Spleen (tissue), 7 donors: Measurements from ENCODE around the gene PACRG.

Source experiments
- POLR2A ChIP-seq, 3 donors: fragments of 450-650 bp; IDR thresholded peaks; one replicate each; pipeline ENCODE4 v1.5.1; 2017; ENCODE audit warnings: antibody characterized with exemption in 3 of 3, mild to moderate bottlenecking in 1 of 3
- POLR2AphosphoS5 ChIP-seq, 3 donors: sonication (generic); formaldehyde crosslinking; IDR thresholded peaks; one replicate each; pipeline ENCODE4 v1.5.1; 2017; ENCODE audit warnings: antibody characterized with exemption in 3 of 3
- TF ChIP-seq, protein P1 (sequence below), 11 experiments: fragments of 200-600 bp in 7 of 11; fragments of 450-650 bp in 4 of 11; sonication (generic) in 4 of 11; IDR thresholded peaks in 8 of 11; conservative IDR thresholded peaks in 3 of 11; 1 replicate in 7 of 11; 2 replicates in 4 of 11; pipeline versions ENCODE4 v1.4.0 to v1.8.0; 2016 to 2021; ENCODE audit warnings: antibody characterized with exemption in 11 of 11, inconsistent platforms in 4 of 11, mild to moderate bottlenecking in 1 of 11
- donor health status: DM: no; HTN: no; CAD: no; lungs with moderate emphysema.
- donor health status: DM: no; HTN: no; CAD: no.
- donor health status: DM: no; HTN: no; CAD: no.

DNA sequence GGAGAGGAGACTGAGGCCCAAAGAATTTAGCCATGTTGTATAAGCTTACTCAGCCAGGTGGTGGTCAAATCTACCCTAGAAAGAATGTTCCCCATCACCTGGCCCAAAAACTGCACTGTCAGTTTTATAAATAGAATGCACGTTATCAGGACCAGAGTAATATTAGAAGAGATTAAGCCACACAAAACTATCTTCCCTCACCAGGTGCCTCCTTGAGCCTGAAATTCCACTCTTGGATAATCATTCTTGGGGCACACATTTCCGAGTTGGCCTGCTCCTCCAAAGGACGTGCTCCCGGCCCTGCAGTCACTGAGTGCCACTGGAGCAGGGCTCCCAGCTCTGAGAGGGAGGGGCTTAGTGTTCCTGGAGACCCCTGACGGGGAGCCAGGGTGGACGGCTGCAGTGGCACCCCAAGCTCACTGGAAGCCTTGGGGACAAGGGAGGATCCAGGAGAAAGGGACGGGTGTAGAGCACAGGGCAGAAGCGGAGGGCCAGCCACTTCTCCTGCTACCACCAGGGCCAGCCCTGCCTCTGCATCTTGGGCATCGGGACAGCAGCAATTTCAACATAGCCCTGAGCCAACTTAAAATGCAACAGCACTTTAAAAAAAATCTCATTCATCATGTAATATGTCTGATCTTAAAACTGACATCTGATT lies 525.9 kb downstream of the PACRG start:
- TF ChIP-seq, protein P1, sequence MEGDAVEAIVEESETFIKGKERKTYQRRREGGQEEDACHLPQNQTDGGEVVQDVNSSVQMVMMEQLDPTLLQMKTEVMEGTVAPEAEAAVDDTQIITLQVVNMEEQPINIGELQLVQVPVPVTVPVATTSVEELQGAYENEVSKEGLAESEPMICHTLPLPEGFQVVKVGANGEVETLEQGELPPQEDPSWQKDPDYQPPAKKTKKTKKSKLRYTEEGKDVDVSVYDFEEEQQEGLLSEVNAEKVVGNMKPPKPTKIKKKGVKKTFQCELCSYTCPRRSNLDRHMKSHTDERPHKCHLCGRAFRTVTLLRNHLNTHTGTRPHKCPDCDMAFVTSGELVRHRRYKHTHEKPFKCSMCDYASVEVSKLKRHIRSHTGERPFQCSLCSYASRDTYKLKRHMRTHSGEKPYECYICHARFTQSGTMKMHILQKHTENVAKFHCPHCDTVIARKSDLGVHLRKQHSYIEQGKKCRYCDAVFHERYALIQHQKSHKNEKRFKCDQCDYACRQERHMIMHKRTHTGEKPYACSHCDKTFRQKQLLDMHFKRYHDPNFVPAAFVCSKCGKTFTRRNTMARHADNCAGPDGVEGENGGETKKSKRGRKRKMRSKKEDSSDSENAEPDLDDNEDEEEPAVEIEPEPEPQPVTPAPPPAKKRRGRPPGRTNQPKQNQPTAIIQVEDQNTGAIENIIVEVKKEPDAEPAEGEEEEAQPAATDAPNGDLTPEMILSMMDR (IDR thresholded peaks at IDR 0.05 in 8 of 11, conservative IDR thresholded peaks at IDR 0.05 in 3 of 11), result no peak
- TF ChIP-seq POLR2A (IDR thresholded peaks at IDR 0.05) (no peak), POLR2AphosphoS5 (IDR thresholded peaks at IDR 0.05) (no peak)
